K562 (cell line): ENCODE measurements around the gene SMOC2. TPM values are rescaled to one million over a fixed set of nuclear protein-coding genes. Genes with fewer than 3 reads are reported as not detected.

Source experiments
- ATAC-seq: fragments of 200-7000 bp; cut with Tn5 transposase; 3 replicates; pipeline ENCODE4 v1.9.1; 2020; ENCODE audit warnings: moderate library complexity
- BruUV-seq: library from RNA; stranded (reverse); fragments of 400-500 nt; replicated peaks from 2 replicates; lab custom pipeline; 2021; lab: Mats Ljungman, UMichigan
- CTCF ChIA-PET: fragments of 300-600 bp; formaldehyde crosslinking; extraction: SDS; loops from one replicate; lab custom pipeline; 2021; ENCODE audit warnings: low intra/inter-chr PET ratio; lab: Yijun Ruan, JAX
- POLR2A ChIA-PET: fragments of 300-600, 350-650 bp; sonication (Branson Sonifier 250); formaldehyde crosslinking; extraction: SDS; loops from one replicate; lab custom pipeline; 2021; ENCODE audit warnings: antibody characterized with exemption, inconsistent platforms; lab: Yijun Ruan, JAX
- DNase-seq, 4 experiments: peaks; one replicate each; pipeline versions ENCODE4 v3.0.0 to v3.0.0-alpha.2; 2011 to 2018; ENCODE audit warnings: low spot score in 3 of 4, mixed read lengths in 3 of 4; ENCODE audit errors: extremely low read depth in 1 of 4
- FAIRE-seq: peaks from 2 replicates; lab custom pipeline; 2011; peaks lifted over from hg19 to GRCh38; lab: Jason Lieb, UNC
- H2AFZ ChIP-seq: 2 replicates; pipeline ENCODE4 v1.6.0; 2011; ENCODE audit warnings: low read depth, low read length, control low read depth, inconsistent platforms
- H3K27ac ChIP-seq: fragments of 200-600 bp; 3 replicates; pipeline ENCODE4 v1.8.0; 2011; ENCODE audit warnings: low read depth, mild to moderate bottlenecking, control low read depth, inconsistent platforms, low read length, moderate library complexity, mixed read lengths; ENCODE audit errors: extremely low read depth
- H3K27me3 ChIP-seq, 2 experiments: fragments of 300-600 bp in 1 of 2; 2 replicates in 1 of 2; 3 replicates in 1 of 2; pipeline versions ENCODE4 v1.6.0 to v1.8.0; 2011; ENCODE audit warnings: inconsistent platforms in 2 of 2, low read length in 2 of 2, mild to moderate bottlenecking in 1 of 2, mixed read lengths in 1 of 2, moderate library complexity in 1 of 2; ENCODE audit not compliant: control insufficient read depth in 2 of 2, insufficient read depth in 2 of 2
- H3K36me3 ChIP-seq: fragments of 300-600 bp; 3 replicates; pipeline ENCODE4 v1.8.0; 2011; ENCODE audit warnings: mild to moderate bottlenecking, low read length, inconsistent platforms; ENCODE audit not compliant: control insufficient read depth, insufficient read depth
- H3K4me1 ChIP-seq, 2 experiments: fragments of 200-600 bp in 1 of 2; replicated peaks in 1 of 2; 2 replicates in 1 of 2; 3 replicates in 1 of 2; pipeline versions ENCODE4 v1.5.1 to v1.8.0; 2011; ENCODE audit warnings: inconsistent platforms in 2 of 2, low read length in 2 of 2, mild to moderate bottlenecking in 1 of 2, mixed read lengths in 1 of 2, moderate library complexity in 1 of 2; ENCODE audit not compliant: control insufficient read depth in 2 of 2, insufficient read depth in 2 of 2
- H3K4me2 ChIP-seq: 2 replicates; pipeline ENCODE4 v1.6.1; 2011; ENCODE audit warnings: low read length, control low read depth, inconsistent platforms, mixed read lengths; ENCODE audit not compliant: insufficient read depth
- H3K4me3 ChIP-seq: fragments of 200-600 bp; sonication (generic), shearing (Covaris generic); 2 replicates; pipeline ENCODE4 v1.5.1; 2016; ENCODE audit warnings: control low read depth, inconsistent platforms
- H3K79me2 ChIP-seq: fragments of 200-600 bp; 3 replicates; pipeline ENCODE4 v1.8.0; 2011; ENCODE audit warnings: low read length, inconsistent platforms; ENCODE audit not compliant: control insufficient read depth, insufficient read depth
- H3K9ac ChIP-seq, 2 experiments: 2 replicates each; pipeline versions ENCODE4 v1.6.0 to v1.6.1; 2011; ENCODE audit warnings: low read depth in 2 of 2, low read length in 2 of 2, control low read depth in 1 of 2, inconsistent platforms in 1 of 2, mild to moderate bottlenecking in 1 of 2, mixed read lengths in 1 of 2; ENCODE audit not compliant: insufficient read depth in 1 of 2
- H3K9me1 ChIP-seq: one replicate; pipeline ENCODE4 v1.6.0; 2011; ENCODE audit warnings: inconsistent platforms, mild to moderate bottlenecking, low read length, moderate library complexity; ENCODE audit not compliant: control insufficient read depth, insufficient read depth
- H3K9me3 ChIP-seq: replicated peaks from 2 replicates; pipeline ENCODE4 v1.5.1; 2011; ENCODE audit warnings: low read depth, low read length, inconsistent platforms; ENCODE audit not compliant: control insufficient read depth, insufficient read depth
- H4K20me1 ChIP-seq: replicated peaks from 2 replicates; pipeline ENCODE4 v1.6.1; 2011; ENCODE audit warnings: low read length, inconsistent platforms, mixed read lengths; ENCODE audit not compliant: control insufficient read depth, insufficient read depth
- ASH1L ChIP-seq: fragments of 450-650 bp; IDR thresholded peaks from 2 replicates; pipeline ENCODE4 v1.6.1; 2018; ENCODE audit warnings: borderline replicate concordance, mild to moderate bottlenecking, low read depth; ENCODE audit not compliant: partially characterized antibody
- CBX1 ChIP-seq: sonication (generic); IDR thresholded peaks from 2 replicates; pipeline ENCODE4 v1.6.1; 2016; ENCODE audit warnings: antibody characterized with exemption, low read depth, mild to moderate bottlenecking
- DPF2 ChIP-seq: fragments of 450-650 bp; IDR thresholded peaks from 2 replicates; pipeline ENCODE4 v1.6.1; 2016
- FOXA3 ChIP-seq, 2 experiments: fragments of 450-650 bp in 1 of 2; sonication (generic) in 1 of 2; formaldehyde crosslinking; IDR thresholded peaks in 1 of 2; conservative IDR thresholded peaks in 1 of 2; 2 replicates each; pipeline versions ENCODE4 v1.4.0 to v1.8.0; 2020 to 2022; ENCODE audit warnings: mild to moderate bottlenecking in 2 of 2, missing genetic modification reagents in 1 of 2
- KHSRP ChIP-seq: fragments of 450-650 bp; IDR thresholded peaks from 2 replicates; pipeline ENCODE4 v1.6.1; 2017
- POU5F1 ChIP-seq: fragments of 150-350 bp; IDR thresholded peaks from 2 replicates; pipeline ENCODE4 v1.6.1; 2014; ENCODE audit warnings: borderline replicate concordance, low read length, low read depth, mild to moderate bottlenecking; ENCODE audit not compliant: partially characterized antibody
- ZNF263 ChIP-seq: sonication (generic); formaldehyde crosslinking; IDR thresholded peaks from 2 replicates; pipeline ENCODE4 v1.8.0; 2022; ENCODE audit warnings: mild to moderate bottlenecking, missing genetic modification reagents, borderline replicate concordance
- WGBS: fragments of 100-300 bp; shearing (Covaris generic); methylation state at CpG from one replicate; pipeline ENCODE4 v1.1.6; 2016; ENCODE audit warnings: low coverage, mixed read lengths; ENCODE audit not compliant: insufficient coverage; ENCODE audit errors: missing lambda C conversion rate; 5-methylcytosine and 5-hydroxymethylcytosine counted together
- in situ Hi-C: fragments of 300-500 bp; cut with MboI; formaldehyde crosslinking; loops from 4 replicates; pipeline ENCODE4 v1.15.0; 2018; ENCODE audit warnings: inconsistent platforms, mixed read lengths
- intact Hi-C: fragments of 100-400 bp; cut with micrococcal nuclease; formaldehyde crosslinking; loops from 2 replicates; pipeline ENCODE4 v1.14.2; 2022
- polyA plus RNA-seq, 8 experiments: library from polyadenylated mRNA; depleted of rRNA in 4 of 8; stranded (reverse) in 5 of 8; unstranded in 3 of 8; fragments of >200 nt; fragmentation: Nextera tagmentation in 2 of 8; fragmentation: Illumina TruSeq in 1 of 8; extraction: Ambion mirVana in 2 of 8; extraction: Trizol in 1 of 8; gene quantifications; 2 replicates each; pipeline versions ENCODE4 v1.2.1 to v1.2.3, GENCODE V29; 2011 to 2014; ENCODE audit warnings: inconsistent platforms in 1 of 8, missing spikeins in 1 of 8
- total RNA-seq, 7 experiments: library from RNA; depleted of rRNA in 6 of 7; stranded (reverse); fragments of >200 nt in 6 of 7; fragmentation: Illumina TruSeq in 2 of 7; extraction: Trizol in 2 of 7; gene quantifications; 2 replicates each; pipeline versions ENCODE4 v1.2.1 to v1.2.3, GENCODE V29; 2011 to 2021; ENCODE audit warnings: low replicate concordance in 1 of 7
- TF ChIP-seq, protein P1 (sequence below): fragments of 450-650 bp; IDR thresholded peaks from 2 replicates; pipeline ENCODE4 v1.6.1; 2016; ENCODE audit warnings: low read depth

The SMOC2 gene
- total and polyA plus RNA-seq, 9 of the 15 experiments (the other 6 are each of a cell fraction or from before 2014, with no cell fraction given), result 0.45 to 2.3 (median 1.1) TPM

DNA sequence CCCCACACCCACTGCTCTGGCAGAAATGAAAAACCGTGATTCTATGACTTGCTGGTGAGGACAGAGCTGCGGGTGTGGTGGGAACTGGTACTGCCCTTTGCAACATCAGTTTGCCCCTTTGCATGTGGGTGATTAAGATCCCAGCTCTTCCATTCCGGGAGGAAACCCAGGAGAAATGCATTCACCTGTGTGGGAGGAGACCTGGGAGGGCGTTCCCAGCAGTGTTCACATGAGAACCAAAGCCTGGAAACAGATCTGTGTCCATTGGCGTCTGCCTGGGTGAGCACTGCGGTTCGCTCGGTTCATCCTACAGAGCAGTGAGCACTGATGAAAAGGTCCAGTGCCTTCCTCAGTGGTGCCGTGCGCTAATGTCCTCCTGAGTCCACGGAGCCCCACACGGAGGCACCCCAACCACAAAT, 89.7 kb downstream of the SMOC2 start:
- no peak for DNase-seq
- Histone ChIP-seq H3K4me1 (peaks cover 0 to 4% of the 10 kb centered on the region in 2 experiments; a peak in 1 of 5 replicates), H3K27ac (no peak overlapping the region), H3K36me3 (no peaks in the 10 kb centered on the region), H3K9me3 (no peaks in the 10 kb centered on the region), H4K20me1 (no peaks in the 10 kb centered on the region), H3K27me3 (peaks cover 12 to 29% of the 10 kb centered on the region in 2 experiments; a peak in 4 of 5 replicates), H3K9ac (no peak overlapping the region), H3K4me3 (no peak overlapping the region), H2AFZ (no peak overlapping the region), H3K4me2 (no peak overlapping the region), H3K79me2 (no peaks in the 10 kb centered on the region), H3K9me1 (no peaks in the 10 kb centered on the region)
- in situ Hi-C loops (no loop called here), intact Hi-C loops (no loop called here)
- no TSS peak for BruUV-seq
- WGBS, result 20% methylated on average over 12 of the region's 12 CpGs
- ChIA-PET POLR2A (interaction anchor here (0.6 to 1.1 kb wide), 2 partner anchors 10 to 375 kb away, joined by 3 to 4 read pairs; no protein-coding TSS in a partner anchor), CTCF (no interaction called here)
- no peak; the same call in 2 of the 3 replicates for ATAC-seq
- no peak for TF ChIP-seq ASH1L
- TF ChIP-seq DPF2, result no peak
- no peak for TF ChIP-seq KHSRP
- no peak for TF ChIP-seq POU5F1
- TF ChIP-seq, protein P1, sequence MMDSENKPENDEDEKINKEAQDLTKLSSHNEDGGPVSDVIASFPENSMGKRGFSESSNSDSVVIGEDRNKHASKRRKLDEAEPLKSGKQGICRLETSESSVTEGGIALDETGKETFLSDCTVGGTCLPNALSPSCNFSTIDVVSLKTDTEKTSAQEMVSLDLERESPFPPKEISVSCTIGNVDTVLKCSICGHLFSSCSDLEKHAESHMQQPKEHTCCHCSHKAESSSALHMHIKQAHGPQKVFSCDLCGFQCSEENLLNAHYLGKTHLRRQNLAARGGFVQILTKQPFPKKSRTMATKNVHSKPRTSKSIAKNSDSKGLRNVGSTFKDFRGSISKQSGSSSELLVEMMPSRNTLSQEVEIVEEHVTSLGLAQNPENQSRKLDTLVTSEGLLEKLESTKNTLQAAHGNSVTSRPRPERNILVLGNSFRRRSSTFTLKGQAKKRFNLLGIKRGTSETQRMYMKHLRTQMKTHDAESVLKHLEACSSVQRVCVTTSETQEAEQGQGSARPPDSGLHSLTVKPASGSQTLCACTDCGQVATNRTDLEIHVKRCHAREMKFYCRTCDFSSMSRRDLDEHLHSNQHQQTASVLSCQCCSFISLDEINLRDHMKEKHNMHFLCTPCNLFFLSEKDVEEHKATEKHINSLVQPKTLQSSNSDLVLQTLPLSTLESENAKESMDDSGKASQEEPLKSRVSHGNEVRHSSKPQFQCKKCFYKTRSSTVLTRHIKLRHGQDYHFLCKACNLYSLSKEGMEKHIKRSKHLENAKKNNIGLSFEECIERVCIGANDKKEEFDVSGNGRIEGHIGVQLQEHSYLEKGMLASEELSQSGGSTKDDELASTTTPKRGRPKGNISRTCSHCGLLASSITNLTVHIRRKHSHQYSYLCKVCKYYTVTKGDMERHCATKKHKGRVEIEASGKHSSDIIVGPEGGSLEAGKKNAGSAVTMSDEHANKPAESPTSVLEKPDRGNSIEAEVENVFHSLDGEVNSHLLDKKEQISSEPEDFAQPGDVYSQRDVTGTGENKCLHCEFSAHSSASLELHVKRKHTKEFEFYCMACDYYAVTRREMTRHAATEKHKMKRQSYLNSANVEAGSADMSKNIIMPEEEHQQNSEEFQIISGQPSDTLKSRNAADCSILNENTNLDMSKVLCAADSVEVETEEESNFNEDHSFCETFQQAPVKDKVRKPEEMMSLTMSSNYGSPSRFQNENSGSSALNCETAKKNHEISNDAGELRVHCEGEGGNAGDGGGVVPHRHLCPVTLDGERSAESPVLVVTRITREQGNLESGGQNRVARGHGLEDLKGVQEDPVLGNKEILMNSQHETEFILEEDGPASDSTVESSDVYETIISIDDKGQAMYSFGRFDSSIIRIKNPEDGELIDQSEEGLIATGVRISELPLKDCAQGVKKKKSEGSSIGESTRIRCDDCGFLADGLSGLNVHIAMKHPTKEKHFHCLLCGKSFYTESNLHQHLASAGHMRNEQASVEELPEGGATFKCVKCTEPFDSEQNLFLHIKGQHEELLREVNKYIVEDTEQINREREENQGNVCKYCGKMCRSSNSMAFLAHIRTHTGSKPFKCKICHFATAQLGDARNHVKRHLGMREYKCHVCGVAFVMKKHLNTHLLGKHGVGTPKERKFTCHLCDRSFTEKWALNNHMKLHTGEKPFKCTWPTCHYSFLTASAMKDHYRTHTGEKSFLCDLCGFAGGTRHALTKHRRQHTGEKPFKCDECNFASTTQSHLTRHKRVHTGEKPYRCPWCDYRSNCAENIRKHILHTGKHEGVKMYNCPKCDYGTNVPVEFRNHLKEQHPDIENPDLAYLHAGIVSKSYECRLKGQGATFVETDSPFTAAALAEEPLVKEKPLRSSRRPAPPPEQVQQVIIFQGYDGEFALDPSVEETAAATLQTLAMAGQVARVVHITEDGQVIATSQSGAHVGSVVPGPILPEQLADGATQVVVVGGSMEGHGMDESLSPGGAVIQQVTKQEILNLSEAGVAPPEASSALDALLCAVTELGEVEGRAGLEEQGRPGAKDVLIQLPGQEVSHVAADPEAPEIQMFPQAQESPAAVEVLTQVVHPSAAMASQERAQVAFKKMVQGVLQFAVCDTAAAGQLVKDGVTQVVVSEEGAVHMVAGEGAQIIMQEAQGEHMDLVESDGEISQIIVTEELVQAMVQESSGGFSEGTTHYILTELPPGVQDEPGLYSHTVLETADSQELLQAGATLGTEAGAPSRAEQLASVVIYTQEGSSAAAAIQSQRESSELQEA, result no peak
- no peak for TF ChIP-seq FOXA3 (CRISPR knock-in tag; conservative IDR thresholded peaks at IDR 0.05 in 1 of 2, IDR thresholded peaks at IDR 0.05 in 1 of 2)
- TF ChIP-seq ZNF263, result no peak
- no peak for TF ChIP-seq CBX1
- FAIRE-seq, result no peak
